Lower leg skin (tissue), 3 donors: ENCODE measurements around the gene CRELD2.

Experiments
- CTCF ChIP-seq, 3 donors: fragments of 450-650 bp; IDR thresholded peaks; one replicate each; pipeline ENCODE4 v1.5.1; 2016; ENCODE audit warnings: antibody characterized with exemption in 3 of 3, mild to moderate bottlenecking in 3 of 3, moderate library complexity in 2 of 3
- POLR2A ChIP-seq, 2 donors: fragments of 450-650 bp; IDR thresholded peaks; one replicate each; pipeline ENCODE4 v1.6.1; 2016 to 2017; ENCODE audit warnings: antibody characterized with exemption in 2 of 2, mild to moderate bottlenecking in 1 of 2, moderate library complexity in 1 of 2

DNA sequence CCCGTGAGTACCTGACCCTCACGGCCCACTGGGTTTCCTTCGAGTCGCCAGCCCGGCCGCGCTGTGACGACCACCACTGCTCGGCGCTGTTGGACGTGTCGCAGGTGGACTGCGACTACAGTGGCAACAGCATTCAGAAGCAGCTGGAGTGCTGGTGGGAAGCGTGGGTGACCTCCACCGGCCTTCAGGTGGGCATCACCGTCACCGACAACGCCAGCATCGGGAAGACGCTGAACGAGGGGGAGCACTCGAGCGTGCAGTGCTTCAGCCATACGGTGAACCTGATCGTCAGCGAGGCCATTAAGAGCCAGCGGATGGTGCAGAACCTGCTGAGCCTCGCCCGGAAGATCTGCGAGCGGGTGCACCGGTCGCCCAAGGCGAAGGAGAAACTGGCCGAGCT, 32.6 kb upstream of the CRELD2 start:
- TF ChIP-seq CTCF (IDR thresholded peaks at IDR 0.05) (no peak), POLR2A (IDR thresholded peaks at IDR 0.05) (no peak)
